GM20431 (cell line): Measurements from ENCODE around the gene SMG7.

ENCODE experiments used
- in situ Hi-C: fragments of 300-500 bp; cut with MseI, MboI; formaldehyde crosslinking; loops from one replicate; pipeline ENCODE4 v1.15.0; 2020; ENCODE audit warnings: low sequenced_read_pairs; ENCODE audit not compliant: unreplicated experiment

SMG7 gene

GRCh38 chr1:183467687-183468086 is 4.6 kb upstream of the SMG7 start:
- in situ Hi-C loops = no loop called here

GRCh38 chr1:183470147-183470960 is 1.9 kb upstream of the SMG7 start:
- in situ Hi-C loops = no loop called here

GRCh38 chr1:183470961-183471742 is 1.1 kb upstream of the SMG7 start:
- in situ Hi-C loops = no loop called here

GRCh38 chr1:183471743-183472487 is 384 bp upstream of the SMG7 start:
- in situ Hi-C loops = no loop called here

- in situ Hi-C loops = no loop called here
These were observed 878 bp downstream of the SMG7 start for GRCh38 chr1:183473217-183473536.

GRCh38 chr1:183476081-183476480 is 3.8 kb downstream of the SMG7 start:
- in situ Hi-C loops = no loop called here

GRCh38 chr1:183477986-183478781 is 5.9 kb downstream of the SMG7 start:
- in situ Hi-C loops = no loop called here

- in situ Hi-C loops = no loop called here
These were observed 8.7 kb downstream of the SMG7 start for GRCh38 chr1:183480971-183481441.

- in situ Hi-C loops = no loop called here
These were observed 10.9 kb downstream of the SMG7 start for GRCh38 chr1:183483224-183483623.

- in situ Hi-C loops = no loop called here
These were observed 12.0 kb downstream of the SMG7 start for GRCh38 chr1:183484254-183484653.

- in situ Hi-C loops = no loop called here
These were observed 12.6 kb downstream of the SMG7 start for GRCh38 chr1:183484851-183485250.

GRCh38 chr1:183487674-183488442 is 15.6 kb downstream of the SMG7 start:
- in situ Hi-C loops = no loop called here

GRCh38 chr1:183490932-183491331 is 18.6 kb downstream of the SMG7 start:
- in situ Hi-C loops = no loop called here

GRCh38 chr1:183493540-183494245 is 21.4 kb downstream of the SMG7 start:
- in situ Hi-C loops = no loop called here

GRCh38 chr1:183495420-183495819 is 23.1 kb downstream of the SMG7 start:
- in situ Hi-C loops = no loop called here

GRCh38 chr1:183497218-183497617 is 24.9 kb downstream of the SMG7 start:
- in situ Hi-C loops = no loop called here

GRCh38 chr1:183498342-183498991 is 26.2 kb downstream of the SMG7 start:
- in situ Hi-C loops = no loop called here

- in situ Hi-C loops = no loop called here
These were observed 33.3 kb downstream of the SMG7 start for GRCh38 chr1:183505454-183506089.
